Glutamatergic neuron (in vitro differentiated cells): ENCODE data around the gene MYO1C. TPM values are rescaled to one million over a fixed set of nuclear protein-coding genes. Genes with fewer than 3 reads are reported as not detected.
"Not testable (repeated sequence)": the region's sequence is repeated elsewhere in the genome, so short reads cannot be mapped to it uniquely, and the experiment has no call there.

Source experiments
- DNase-seq: peaks from one replicate; pipeline ENCODE4 v3.0.0; 2022
- H3K27ac Mint-ChIP-seq: one replicate; pipeline ENCODE4 v1.8.0; 2020; ENCODE audit warnings: mild to moderate bottlenecking, mixed read lengths, inconsistent platforms; ENCODE audit not compliant: unreplicated experiment
- H3K27me3 Mint-ChIP-seq: one replicate; pipeline ENCODE4 v1.8.0; 2020; ENCODE audit warnings: mild to moderate bottlenecking, moderate library complexity, mixed read lengths, inconsistent platforms; ENCODE audit not compliant: unreplicated experiment
- H3K36me3 Mint-ChIP-seq: one replicate; pipeline ENCODE4 v1.8.0; 2020; ENCODE audit warnings: mild to moderate bottlenecking, mixed read lengths, inconsistent platforms; ENCODE audit not compliant: unreplicated experiment
- H3K4me1 Mint-ChIP-seq: one replicate; pipeline ENCODE4 v1.8.0; 2020; ENCODE audit warnings: mild to moderate bottlenecking, low read depth, mixed read lengths, inconsistent platforms; ENCODE audit not compliant: unreplicated experiment
- H3K4me3 Mint-ChIP-seq: one replicate; pipeline ENCODE4 v1.8.0; 2020; ENCODE audit warnings: mild to moderate bottlenecking, mixed read lengths, inconsistent platforms; ENCODE audit not compliant: unreplicated experiment
- H3K9me3 Mint-ChIP-seq: one replicate; pipeline ENCODE4 v1.8.0; 2020; ENCODE audit warnings: mild to moderate bottlenecking, moderate library complexity, mixed read lengths, inconsistent platforms; ENCODE audit not compliant: unreplicated experiment
- total RNA-seq: library from RNA; stranded (reverse); fragmentation: NEBNext Ultra II Directional; extraction: Animal tissue kit (Norgen Biotek cat#: 25700); gene quantifications from one replicate; pipeline ENCODE4 v1.2.1, GENCODE V29; 2021; ENCODE audit not compliant: unreplicated experiment
- TF ChIP-seq, protein P1 (sequence below): fragments of 200-600 bp; sonication (generic); IDR thresholded peaks from one replicate; pipeline ENCODE4 v1.5.0; 2021; ENCODE audit not compliant: partially characterized antibody, unreplicated experiment

Gene MYO1C
- total RNA-seq, 1 donor from 2014 or later = 58.5 TPM

DNA sequence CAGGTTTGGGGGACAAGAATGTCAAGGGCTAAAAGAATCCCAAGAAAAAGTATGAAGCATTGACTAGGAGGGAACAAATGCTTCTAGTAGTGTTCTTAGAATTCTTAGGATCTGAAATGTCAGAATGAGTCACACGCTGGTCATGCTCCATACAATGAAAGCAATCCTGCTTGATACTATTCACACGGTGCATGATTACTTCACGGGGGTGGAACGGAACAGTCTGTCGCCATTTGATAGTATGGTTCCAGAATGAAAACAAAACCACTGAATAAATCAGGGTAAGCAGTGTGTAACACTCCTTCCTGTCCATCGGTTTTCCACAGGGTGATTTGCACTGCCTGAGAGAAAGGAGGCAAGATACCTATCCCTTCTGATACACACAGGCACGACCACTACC lies 69.6 kb downstream of the MYO1C start:
- DNase-seq = no peak
- H3K4me1 Mint-ChIP-seq = peaks cover 4% of the 10 kb centered on the region

DNA sequence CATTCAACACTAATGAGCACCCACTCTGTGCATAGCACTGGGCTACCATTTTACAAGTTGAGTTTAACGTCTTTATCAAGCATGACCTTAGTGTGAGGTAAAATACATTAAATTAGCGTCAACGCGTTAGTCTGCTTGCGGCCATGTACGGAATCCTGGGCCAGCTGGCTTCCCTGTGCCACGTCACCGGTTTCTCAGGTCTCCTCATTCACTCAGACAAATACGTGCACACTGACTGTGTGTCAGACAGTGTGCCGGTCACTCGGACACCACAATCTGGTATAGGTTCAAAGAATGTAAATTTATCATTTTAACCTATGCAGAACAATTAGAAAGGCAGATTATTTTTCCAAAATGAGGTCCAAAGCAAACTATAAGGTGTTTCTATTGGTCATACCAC lies 71.0 kb downstream of the MYO1C start:
- no peak overlapping the region for H3K27ac Mint-ChIP-seq
- H3K4me3 Mint-ChIP-seq = no peak overlapping the region
- no peaks in the 10 kb centered on the region for H3K36me3 Mint-ChIP-seq
- peaks cover 5% of the 10 kb centered on the region for H3K27me3 Mint-ChIP-seq
- no peak for DNase-seq
- TF ChIP-seq, protein P1, sequence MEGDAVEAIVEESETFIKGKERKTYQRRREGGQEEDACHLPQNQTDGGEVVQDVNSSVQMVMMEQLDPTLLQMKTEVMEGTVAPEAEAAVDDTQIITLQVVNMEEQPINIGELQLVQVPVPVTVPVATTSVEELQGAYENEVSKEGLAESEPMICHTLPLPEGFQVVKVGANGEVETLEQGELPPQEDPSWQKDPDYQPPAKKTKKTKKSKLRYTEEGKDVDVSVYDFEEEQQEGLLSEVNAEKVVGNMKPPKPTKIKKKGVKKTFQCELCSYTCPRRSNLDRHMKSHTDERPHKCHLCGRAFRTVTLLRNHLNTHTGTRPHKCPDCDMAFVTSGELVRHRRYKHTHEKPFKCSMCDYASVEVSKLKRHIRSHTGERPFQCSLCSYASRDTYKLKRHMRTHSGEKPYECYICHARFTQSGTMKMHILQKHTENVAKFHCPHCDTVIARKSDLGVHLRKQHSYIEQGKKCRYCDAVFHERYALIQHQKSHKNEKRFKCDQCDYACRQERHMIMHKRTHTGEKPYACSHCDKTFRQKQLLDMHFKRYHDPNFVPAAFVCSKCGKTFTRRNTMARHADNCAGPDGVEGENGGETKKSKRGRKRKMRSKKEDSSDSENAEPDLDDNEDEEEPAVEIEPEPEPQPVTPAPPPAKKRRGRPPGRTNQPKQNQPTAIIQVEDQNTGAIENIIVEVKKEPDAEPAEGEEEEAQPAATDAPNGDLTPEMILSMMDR = no peak
- H3K4me1 Mint-ChIP-seq = peaks cover 4% of the 10 kb centered on the region
- peaks cover 3% of the 10 kb centered on the region for H3K9me3 Mint-ChIP-seq

More for the DNA sequence above, 69.6 kb downstream of the MYO1C start:
- Mint-ChIP-seq H3K4me3 (no peak overlapping the region), H3K9me3 (peaks cover 3% of the 10 kb centered on the region), H3K27me3 (peaks cover 5% of the 10 kb centered on the region), H3K27ac (peak overlapping the region; percentile 20), H3K36me3 (no peaks in the 10 kb centered on the region)
- TF ChIP-seq, protein P1 = no peak

DNA sequence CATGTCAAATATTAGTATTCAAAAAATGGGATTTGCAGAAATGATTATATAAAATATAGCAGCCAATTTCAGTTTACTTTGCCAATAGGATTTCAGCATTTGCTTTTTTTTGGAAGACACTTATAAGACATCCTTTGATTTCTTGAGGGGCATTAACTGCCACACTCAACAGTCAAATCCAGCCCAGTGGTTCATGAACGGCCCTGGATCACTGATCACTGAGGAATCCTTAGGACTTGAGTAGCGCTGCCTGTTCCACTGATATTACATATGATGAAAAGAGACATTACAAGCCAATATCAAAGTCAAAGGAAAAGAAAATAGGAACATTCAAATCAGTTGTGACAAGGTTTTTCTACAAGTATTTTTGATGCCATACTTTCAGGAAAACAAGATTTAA lies 71.5 kb downstream of the MYO1C start:
- no peak overlapping the region for H3K27ac Mint-ChIP-seq
- H3K36me3 Mint-ChIP-seq = no peaks in the 10 kb centered on the region
- DNase-seq = no peak
- H3K9me3 Mint-ChIP-seq = peaks cover 3% of the 10 kb centered on the region
- peaks cover 4% of the 10 kb centered on the region for H3K4me1 Mint-ChIP-seq
- no peak overlapping the region for H3K4me3 Mint-ChIP-seq
- H3K27me3 Mint-ChIP-seq = peaks cover 5% of the 10 kb centered on the region
- TF ChIP-seq, protein P1 = no peak

DNA sequence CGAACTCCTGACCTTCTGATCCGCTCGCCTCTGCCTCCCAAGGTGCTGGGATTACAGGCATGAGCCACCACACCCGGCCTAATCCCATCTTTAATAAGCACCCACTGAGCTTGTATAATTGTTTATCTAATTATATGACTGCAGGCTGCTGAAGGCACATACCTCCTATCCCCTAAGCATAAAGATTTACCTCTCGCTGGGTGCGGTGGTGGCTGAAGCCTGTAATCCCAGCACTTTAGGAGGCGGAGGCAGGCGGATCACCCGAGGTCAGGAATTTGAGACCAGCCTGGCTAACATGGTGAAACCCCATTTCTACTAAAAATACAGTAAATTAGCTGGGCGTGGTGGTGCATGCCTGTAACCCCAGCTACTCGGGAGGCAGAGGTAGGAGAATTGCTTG lies 72.3 kb downstream of the MYO1C start:
- TF ChIP-seq, protein P1 = no peak
- Mint-ChIP-seq H3K36me3 (no peaks in the 10 kb centered on the region), H3K9me3 (no peaks in the 10 kb centered on the region), H3K27me3 (peaks cover 2% of the 10 kb centered on the region), H3K27ac (no peak overlapping the region), H3K4me1 (peaks cover 4% of the 10 kb centered on the region), H3K4me3 (no peak overlapping the region)
- no peak for DNase-seq

DNA sequence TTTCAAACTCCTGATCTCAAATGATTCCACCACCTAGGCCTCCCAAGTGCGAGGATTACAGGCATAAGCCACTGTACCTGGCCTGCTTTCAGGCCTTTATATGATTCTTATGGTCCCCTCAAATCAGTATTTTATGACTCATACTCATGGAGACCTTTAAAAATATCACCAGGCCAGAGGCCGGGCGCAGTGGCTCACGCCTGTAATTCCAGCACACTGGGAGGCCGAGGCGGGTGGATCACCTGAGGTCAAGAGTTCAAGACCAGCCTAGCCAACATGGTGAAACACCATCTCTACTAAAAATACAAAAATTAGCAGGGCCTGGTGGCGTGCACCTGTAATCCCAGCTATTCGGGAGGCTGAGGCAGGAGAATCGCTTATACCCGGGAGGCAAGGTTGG lies 74.0 kb downstream of the MYO1C start:
- H3K36me3 Mint-ChIP-seq, H3K27me3 Mint-ChIP-seq, DNase-seq, H3K4me1 Mint-ChIP-seq, H3K4me3 Mint-ChIP-seq, H3K9me3 Mint-ChIP-seq, H3K27ac Mint-ChIP-seq: not testable (repeated sequence)

DNA sequence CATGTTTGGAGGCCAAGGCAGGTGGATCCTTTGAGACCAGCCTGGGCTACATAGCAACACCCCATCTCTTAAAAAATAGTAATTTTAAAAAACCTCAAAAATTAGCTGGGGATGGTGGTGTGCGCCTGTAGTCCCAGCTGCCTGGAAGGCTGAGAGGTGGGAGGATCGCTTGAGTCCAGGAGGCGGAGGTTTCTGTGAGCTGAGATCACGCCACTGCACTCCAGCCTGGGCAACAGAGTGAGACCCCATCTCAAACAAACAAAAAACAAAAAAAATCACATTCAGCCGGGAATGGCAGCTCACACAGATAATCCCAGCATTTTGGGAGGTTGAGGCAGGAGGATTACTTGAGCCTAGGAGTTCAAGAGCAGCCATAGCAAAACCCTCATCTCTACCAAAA lies 76.1 kb downstream of the MYO1C start:
- peaks cover 3% of the 10 kb centered on the region for H3K9me3 Mint-ChIP-seq
- H3K27me3 Mint-ChIP-seq = no peaks in the 10 kb centered on the region
- no peak overlapping the region for H3K27ac Mint-ChIP-seq
- no peak for DNase-seq
- H3K36me3 Mint-ChIP-seq = no peaks in the 10 kb centered on the region
- TF ChIP-seq, protein P1 = no peak
- no peak overlapping the region for H3K4me3 Mint-ChIP-seq
- no peaks in the 10 kb centered on the region for H3K4me1 Mint-ChIP-seq
